ENCODE results near the gene GJD3. TPM values are rescaled to one million over a fixed set of nuclear protein-coding genes. Genes with fewer than 3 reads are reported as not detected.

The GJD3 gene
- total RNA-seq, 1 experiment from 2014 or later: not detected

DNA sequence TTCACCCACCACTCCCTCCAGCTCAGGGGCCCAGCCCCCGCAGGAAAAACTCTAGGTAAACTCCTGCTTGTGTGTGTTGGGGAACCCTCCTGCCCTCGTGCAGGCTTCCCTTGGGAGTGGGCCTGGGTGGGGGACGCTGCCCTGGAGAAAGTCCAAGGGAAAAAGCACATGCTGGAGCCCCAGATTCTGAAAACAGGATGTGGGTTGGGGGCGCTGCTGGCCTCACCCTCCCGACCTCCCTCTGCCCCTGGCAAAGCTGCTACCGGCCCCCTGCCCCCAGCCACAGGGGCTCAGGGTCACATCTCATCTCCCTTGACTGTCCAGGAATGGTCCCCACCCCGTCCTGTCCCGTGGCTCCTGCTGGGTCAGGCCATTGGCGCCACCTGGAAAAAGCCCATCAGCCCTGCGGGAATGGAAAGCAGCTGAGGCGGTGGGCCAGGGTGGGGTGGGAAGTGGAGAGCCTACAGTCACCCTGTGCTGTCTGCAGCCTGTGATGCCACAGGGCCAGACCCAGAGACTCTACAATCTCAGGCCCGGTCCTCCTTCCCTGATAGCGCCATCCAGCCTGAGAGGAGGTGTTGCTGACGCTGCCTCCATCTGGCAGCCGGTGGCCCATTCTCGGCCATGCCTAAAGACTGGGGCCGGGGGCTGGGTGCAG lies 2.5 kb upstream of the GJD3 start:
- no peaks in the 10 kb centered on the region for H3K27me3 ChIP-seq (ENCODE audit: insufficient read depth, low read depth)
- CTCF ChIA-PET: no interaction called here
- no TSS peak for BruUV-seq (replicated peaks)
- no peaks in the 10 kb centered on the region for H3K36me3 ChIP-seq (ENCODE audit: low read depth)
- no peak overlapping the region for H3K4me3 ChIP-seq
- peaks cover 1% of the 10 kb centered on the region; the same call in 1 of the 2 replicates for H3K4me1 ChIP-seq (replicated peaks; ENCODE audit: insufficient read depth)
- H2AFZ ChIP-seq: no peak overlapping the region
- no peaks in the 10 kb centered on the region for H3K9me3 ChIP-seq (ENCODE audit: insufficient read depth, low read depth)
- DNase-seq: no peak
- POLR2A ChIA-PET (ENCODE audit: unreplicated experiment): interaction anchor here (0.6 kb wide), 1 partner anchor 174 kb away, joined by 5 read pairs; no protein-coding TSS in a partner anchor
- H3F3A ChIP-seq (ENCODE audit: insufficient read depth, low read depth): no peaks in the 10 kb centered on the region
- no peak overlapping the region for H3K4me2 ChIP-seq
- no peak for TF ChIP-seq EZH2 (IDR thresholded peaks at IDR 0.05; ENCODE audit: low read depth)
- no peaks in the 10 kb centered on the region for H3K9me2 ChIP-seq (ENCODE audit: insufficient read depth)
- intact Hi-C loops (cut with micrococcal nuclease; ENCODE audit: unreplicated experiment): no loop called here
- no peaks in the 10 kb centered on the region for H3K79me2 ChIP-seq (ENCODE audit: low read depth)
- H4K20me1 ChIP-seq (ENCODE audit: insufficient read depth): no peaks in the 10 kb centered on the region; the same call in 1 of the 2 replicates
- no peak overlapping the region for H3K27ac ChIP-seq

DNA sequence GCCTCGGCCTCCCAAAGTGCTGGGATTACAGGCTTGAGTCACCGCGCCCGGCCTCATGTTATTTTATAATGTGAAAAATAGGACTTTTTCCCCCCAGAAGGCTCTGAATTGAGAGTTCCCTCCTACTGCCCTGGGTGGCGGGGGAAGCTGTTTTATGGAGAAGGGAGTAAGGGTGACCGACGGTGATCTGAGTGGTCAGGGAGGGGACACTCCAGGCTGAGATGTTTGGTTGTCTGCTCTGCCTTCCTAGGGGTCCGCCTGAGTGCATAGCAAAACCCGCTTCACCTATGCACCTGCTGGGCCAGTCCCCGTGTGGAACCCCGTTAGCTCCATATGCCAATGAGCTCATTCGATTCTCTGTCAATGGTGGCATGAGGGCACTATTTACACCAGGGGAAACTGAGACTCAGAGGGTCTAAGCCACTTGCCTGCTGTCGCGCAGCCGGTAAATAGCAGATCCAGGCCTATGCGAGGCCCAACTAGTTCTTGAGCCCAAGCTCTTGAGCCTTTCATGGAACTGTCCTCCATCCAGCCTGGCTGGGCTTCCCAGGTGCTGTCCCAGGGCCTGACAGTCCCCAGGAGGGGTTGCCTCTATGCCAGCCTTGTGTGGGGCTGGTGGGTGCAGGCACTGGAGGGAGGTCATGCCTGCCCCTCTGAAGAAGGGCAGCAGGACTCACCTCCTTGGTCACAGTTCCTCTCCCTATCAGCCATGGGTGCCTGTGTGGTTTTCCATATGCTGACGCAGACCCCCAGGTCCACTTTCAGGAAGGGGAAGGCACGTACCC lies 1.7 kb upstream of the GJD3 start:
- no peak overlapping the region for H3K4me2 ChIP-seq
- no peaks in the 10 kb centered on the region for H3K27me3 ChIP-seq (ENCODE audit: insufficient read depth, low read depth)
- intact Hi-C loops (cut with micrococcal nuclease; ENCODE audit: unreplicated experiment): no loop called here
- H3K4me3 ChIP-seq: no peak overlapping the region
- H3K9me2 ChIP-seq (ENCODE audit: insufficient read depth): no peaks in the 10 kb centered on the region
- H3F3A ChIP-seq (ENCODE audit: insufficient read depth, low read depth): no peaks in the 10 kb centered on the region
- no peaks in the 10 kb centered on the region for H3K36me3 ChIP-seq (ENCODE audit: low read depth)
- H2AFZ ChIP-seq: no peak overlapping the region
- no peak for DNase-seq
- TF ChIP-seq EZH2 (IDR thresholded peaks at IDR 0.05; ENCODE audit: low read depth): no peak
- no peak for TF ChIP-seq CTCF (conservative IDR thresholded peaks at IDR 0.05)
- H3K9me3 ChIP-seq (ENCODE audit: insufficient read depth, low read depth): no peaks in the 10 kb centered on the region
- ChIA-PET CTCF (interaction anchor here (0.6 to 1.0 kb wide), 2 partner anchors 194 to 475 kb away, joined by 5 to 6 read pairs; no protein-coding TSS in a partner anchor), POLR2A (ENCODE audit: unreplicated experiment) (no interaction called here)
- H3K27ac ChIP-seq: no peak overlapping the region
- no peaks in the 10 kb centered on the region; the same call in 1 of the 2 replicates for H4K20me1 ChIP-seq (ENCODE audit: insufficient read depth)
- BruUV-seq (replicated peaks): no TSS peak
- H3K4me1 ChIP-seq (replicated peaks; ENCODE audit: insufficient read depth): no peaks in the 10 kb centered on the region; the same call in 1 of the 2 replicates
- no peaks in the 10 kb centered on the region for H3K79me2 ChIP-seq (ENCODE audit: low read depth)

- no TSS peak for BruUV-seq (replicated peaks)
- CTCF ChIA-PET: interaction anchor here (0.7 kb wide), 1 partner anchor 40 kb away, joined by 6 read pairs; no protein-coding TSS in a partner anchor
- POLR2A ChIA-PET (ENCODE audit: unreplicated experiment): interaction anchor here (0.5 to 0.6 kb wide), 3 partner anchors 9 to 1298 kb away, joined by 3 to 6 read pairs (median 4); no protein-coding TSS in a partner anchor
Observed at GRCh38 chr17:40364906-40365305, 369 bp upstream of the GJD3 start.

More at GRCh38 chr17:40364906-40365305, 369 bp upstream of the GJD3 start:
- Histone ChIP-seq H3K4me2 (no peak overlapping the region), H3F3A (ENCODE audit: insufficient read depth, low read depth) (no peaks in the 10 kb centered on the region; the same call in 1 of the 2 replicates), H3K27me3 (ENCODE audit: insufficient read depth, low read depth) (no peaks in the 10 kb centered on the region), H3K4me3 (no peak overlapping the region), H3K27ac (no peak overlapping the region), H3K4me1 (replicated peaks; ENCODE audit: insufficient read depth) (no peaks in the 10 kb centered on the region; the same call in 1 of the 2 replicates), H3K9me2 (ENCODE audit: insufficient read depth) (no peaks in the 10 kb centered on the region), H3K9me3 (ENCODE audit: insufficient read depth, low read depth) (no peaks in the 10 kb centered on the region), H3K79me2 (ENCODE audit: low read depth) (no peaks in the 10 kb centered on the region), H2AFZ (no peak overlapping the region), H4K20me1 (ENCODE audit: insufficient read depth) (no peaks in the 10 kb centered on the region; the same call in 1 of the 2 replicates), H3K36me3 (ENCODE audit: low read depth) (no peaks in the 10 kb centered on the region)
- no peak for DNase-seq
- TF ChIP-seq CTCF (conservative IDR thresholded peaks at IDR 0.05) (no peak), EZH2 (IDR thresholded peaks at IDR 0.05; ENCODE audit: low read depth) (no peak)
- intact Hi-C loops (cut with micrococcal nuclease; ENCODE audit: unreplicated experiment): no loop called here

All from PC-9 (cell line).